SIG-M5 (cell line): ENCODE results near the gene DCLK3.

Experiments
- DNase-seq: peaks from one replicate; lab custom pipeline; 2025; lab: John Stamatoyannopoulos, UW

Gene DCLK3

GRCh38 chr3:36763850-36764703, at the start of gene DCLK3:
TSS of gene DCLK3 (minus strand) at chr3:36764553. CDS start at chr3:36764263, 290 bp downstream.
- no peak for DNase-seq

- no peak for DNase-seq
Observed at GRCh38 chr3:36813305-36813704, 49.0 kb upstream of the DCLK3 start.

GRCh38 chr3:36812240-36812639, 47.9 kb upstream of the DCLK3 start:
- DNase-seq: no peak

GRCh38 chr3:36811768-36812167, 47.4 kb upstream of the DCLK3 start:
- no peak for DNase-seq

- DNase-seq: no peak
Observed at GRCh38 chr3:36804295-36805055, 40.1 kb upstream of the DCLK3 start.

- DNase-seq: no peak
Observed at GRCh38 chr3:36803091-36803791, 38.9 kb upstream of the DCLK3 start.

GRCh38 chr3:36800533-36801116, 36.3 kb upstream of the DCLK3 start:
- DNase-seq: no peak

GRCh38 chr3:36796881-36797280, 32.5 kb upstream of the DCLK3 start:
- DNase-seq: no peak

- no peak for DNase-seq
Observed at GRCh38 chr3:36796161-36796560, 31.8 kb upstream of the DCLK3 start.

GRCh38 chr3:36795622-36796021, 31.3 kb upstream of the DCLK3 start:
- no peak for DNase-seq

GRCh38 chr3:36792342-36792741, 28.0 kb upstream of the DCLK3 start:
- no peak for DNase-seq

- no peak for DNase-seq
Observed at GRCh38 chr3:36790765-36791164, 26.4 kb upstream of the DCLK3 start.

- peak; percentile 47 for DNase-seq
Observed at GRCh38 chr3:36786921-36787890, 22.9 kb upstream of the DCLK3 start.

- no peak for DNase-seq
Observed at GRCh38 chr3:36784138-36784635, 19.8 kb upstream of the DCLK3 start.

GRCh38 chr3:36777424-36778218, 13.3 kb upstream of the DCLK3 start:
- no peak for DNase-seq

GRCh38 chr3:36776436-36776835, 12.1 kb upstream of the DCLK3 start:
- no peak for DNase-seq

GRCh38 chr3:36774052-36774451, 9.7 kb upstream of the DCLK3 start:
- no peak for DNase-seq

GRCh38 chr3:36771931-36772330, 7.6 kb upstream of the DCLK3 start:
- no peak for DNase-seq

- DNase-seq: no peak
Observed at GRCh38 chr3:36769926-36770325, 5.6 kb upstream of the DCLK3 start.

GRCh38 chr3:36765104-36765503, 751 bp upstream of the DCLK3 start:
- no peak for DNase-seq
